Measurements from ENCODE around the gene RGS7.
"Not testable (repeated sequence)": the region's sequence is repeated elsewhere in the genome, so short reads cannot be mapped to it uniquely, and the experiment has no call there.

The RGS7 gene

GRCh38 chr1:240790856-240791255 lies 566.1 kb downstream of the RGS7 start:
- no peak for DNase-seq (ENCODE audit: low spot score)

- no peak for DNase-seq (ENCODE audit: low spot score)
These were observed 570.1 kb downstream of the RGS7 start for GRCh38 chr1:240786880-240787279.

- no peak for DNase-seq (ENCODE audit: low spot score)
These were observed 572.2 kb downstream of the RGS7 start for GRCh38 chr1:240784776-240785175.

GRCh38 chr1:240783728-240784137 lies 573.3 kb downstream of the RGS7 start:
- DNase-seq (ENCODE audit: low spot score) = not testable (repeated sequence)

GRCh38 chr1:240776237-240776636 lies 580.8 kb downstream of the RGS7 start:
- DNase-seq (ENCODE audit: low spot score) = no peak

- no peak for DNase-seq (ENCODE audit: low spot score)
These were observed 584.9 kb downstream of the RGS7 start for GRCh38 chr1:240772131-240772530.

- DNase-seq (ENCODE audit: low spot score) = no peak
These were observed 585.6 kb downstream of the RGS7 start for GRCh38 chr1:240771450-240771849.

GRCh38 chr1:240768979-240769378 lies 588.0 kb downstream of the RGS7 start:
- DNase-seq (ENCODE audit: low spot score) = peak; percentile 5

GRCh38 chr1:240766831-240767230 lies 590.2 kb downstream of the RGS7 start:
- DNase-seq (ENCODE audit: low spot score) = no peak

- DNase-seq (ENCODE audit: low spot score) = no peak
These were observed 591.2 kb downstream of the RGS7 start for GRCh38 chr1:240765732-240766363.

- DNase-seq (ENCODE audit: low spot score) = no peak
These were observed 593.2 kb downstream of the RGS7 start for GRCh38 chr1:240763771-240764170.

GRCh38 chr1:240763095-240763494 lies 593.9 kb downstream of the RGS7 start:
- DNase-seq (ENCODE audit: low spot score) = not testable (repeated sequence)

- not testable (repeated sequence) for DNase-seq (ENCODE audit: low spot score)
These were observed 594.5 kb downstream of the RGS7 start for GRCh38 chr1:240762471-240762987.

- DNase-seq (ENCODE audit: low spot score) = not testable (repeated sequence)
These were observed 598.2 kb downstream of the RGS7 start for GRCh38 chr1:240758777-240759176.

GRCh38 chr1:240758296-240758695 lies 598.7 kb downstream of the RGS7 start:
- DNase-seq (ENCODE audit: low spot score) = no peak

GRCh38 chr1:240747907-240748306 lies 609.1 kb downstream of the RGS7 start:
- no peak for DNase-seq (ENCODE audit: low spot score)

- DNase-seq (ENCODE audit: low spot score) = no peak
These were observed 613.3 kb downstream of the RGS7 start for GRCh38 chr1:240743705-240744104.

- no peak for DNase-seq (ENCODE audit: low spot score)
These were observed 617.3 kb downstream of the RGS7 start for GRCh38 chr1:240739754-240740153.

GRCh38 chr1:240739139-240739538 lies 617.9 kb downstream of the RGS7 start:
- no peak for DNase-seq (ENCODE audit: low spot score)

- no peak for DNase-seq (ENCODE audit: low spot score)
These were observed 619.2 kb downstream of the RGS7 start for GRCh38 chr1:240737766-240738265.

GRCh38 chr1:240737298-240737697 lies 619.7 kb downstream of the RGS7 start:
- DNase-seq (ENCODE audit: low spot score) = no peak

GRCh38 chr1:240734705-240735104 lies 622.3 kb downstream of the RGS7 start:
- not testable (repeated sequence) for DNase-seq (ENCODE audit: low spot score)

- DNase-seq (ENCODE audit: low spot score) = no peak
These were observed 623.0 kb downstream of the RGS7 start for GRCh38 chr1:240734001-240734400.

All from SK-N-DZ (cell line).